Stimulated activated CD8-positive, alpha-beta memory T cell treated with anti-CD3 and anti-CD28 coated beads, Interleukin-7, amount 100 ng/mL, for 4 hours (primary cell): ENCODE results near the gene DUX4.
"Not testable (repeated sequence)": the region's sequence is repeated elsewhere in the genome, so short reads cannot be mapped to it uniquely, and the experiment has no call there.

ENCODE experiments used
- DNase-seq, 2 donors: peaks; one replicate each; pipeline ENCODE4 v3.0.0-alpha.2; 2020; ENCODE audit warnings: low read depth in 2 of 2

DUX4 gene

GRCh38 chr4:190173428-190173827 is at the start of gene DUX4:
TSS of gene DUX4 (plus strand) at chr4:190173774. CDS start at chr4:190173774, 0 bp downstream.
- not testable (repeated sequence) for DNase-seq

GRCh38 chr4:190175436-190175835 is 1.9 kb downstream of the DUX4 start:
- DNase-seq = not testable (repeated sequence)

- not testable (repeated sequence) for DNase-seq
Observed at GRCh38 chr4:190177727-190178605, 4.4 kb downstream of the DUX4 start.

GRCh38 chr4:190178606-190178990 is 5.0 kb downstream of the DUX4 start:
- DNase-seq = not testable (repeated sequence)

- not testable (repeated sequence) for DNase-seq
Observed at GRCh38 chr4:190179030-190179739, 5.6 kb downstream of the DUX4 start.

- not testable (repeated sequence) for DNase-seq
Observed at GRCh38 chr4:190179740-190180094, 6.1 kb downstream of the DUX4 start.

- DNase-seq = not testable (repeated sequence)
Observed at GRCh38 chr4:190180947-190181346, 7.4 kb downstream of the DUX4 start.

- peak in 1 of 2 donors; percentile 4 for DNase-seq
Observed at GRCh38 chr4:190181481-190182100, 8.0 kb downstream of the DUX4 start.

GRCh38 chr4:190203510-190203909 is 29.9 kb downstream of the DUX4 start:
- not testable (repeated sequence) for DNase-seq
